DMS153 treated with DMSO at 0.1 percent for 48 hours (cell line): Measurements from ENCODE around the gene KCND3.

Experiments used
- DNase-seq: peaks from one replicate; lab custom pipeline; 2025; ENCODE audit not compliant: unreplicated experiment; lab: John Stamatoyannopoulos, UW

Gene KCND3

GRCh38 chr1:111784273-111784901, 205.1 kb downstream of the KCND3 start:
- DNase-seq: no peak

DNA sequence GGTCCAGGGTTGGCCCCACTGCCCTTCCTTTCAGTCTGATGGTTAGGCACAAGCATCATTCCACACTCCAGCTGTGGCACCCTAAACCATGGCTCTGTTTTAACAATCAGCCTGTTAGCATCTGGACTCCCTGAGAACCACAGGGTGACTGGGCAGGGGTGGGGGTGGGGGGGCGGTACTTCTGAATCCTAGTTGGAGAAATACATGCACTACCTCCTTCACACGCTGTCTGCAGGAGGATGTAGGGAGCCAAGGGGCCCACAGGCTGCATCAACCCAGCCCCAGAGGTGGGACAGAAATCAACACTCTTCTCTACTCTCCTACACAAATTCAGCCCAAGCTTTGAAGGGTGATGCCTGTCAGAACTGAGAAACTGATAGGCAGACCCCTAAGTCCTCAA, 209.9 kb downstream of the KCND3 start:
- no peak for DNase-seq

DNA sequence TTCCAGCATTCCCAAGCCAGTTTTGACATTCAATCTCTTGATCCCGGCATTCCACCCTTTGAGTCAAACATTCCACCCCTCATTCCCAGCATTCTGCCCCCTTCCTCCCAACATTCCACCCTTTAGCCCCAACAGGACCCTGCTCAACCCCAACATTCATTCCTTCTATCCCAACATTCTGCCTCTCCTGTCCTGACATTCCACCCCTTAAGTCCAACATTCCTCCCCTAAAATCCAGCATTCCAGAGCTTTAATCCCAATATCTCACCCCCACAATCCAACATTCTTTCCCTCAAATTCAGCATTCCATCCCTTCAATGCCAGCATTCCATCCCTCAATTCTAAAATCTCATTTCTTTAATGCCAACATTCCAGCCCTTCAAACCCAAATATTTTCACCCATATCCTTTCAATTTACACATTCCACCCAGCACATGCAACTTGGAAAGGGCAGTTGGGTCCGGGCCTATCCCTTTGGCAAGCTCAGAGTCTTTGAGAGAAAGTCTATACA, 210.9 kb downstream of the KCND3 start:
- no peak for DNase-seq

DNA sequence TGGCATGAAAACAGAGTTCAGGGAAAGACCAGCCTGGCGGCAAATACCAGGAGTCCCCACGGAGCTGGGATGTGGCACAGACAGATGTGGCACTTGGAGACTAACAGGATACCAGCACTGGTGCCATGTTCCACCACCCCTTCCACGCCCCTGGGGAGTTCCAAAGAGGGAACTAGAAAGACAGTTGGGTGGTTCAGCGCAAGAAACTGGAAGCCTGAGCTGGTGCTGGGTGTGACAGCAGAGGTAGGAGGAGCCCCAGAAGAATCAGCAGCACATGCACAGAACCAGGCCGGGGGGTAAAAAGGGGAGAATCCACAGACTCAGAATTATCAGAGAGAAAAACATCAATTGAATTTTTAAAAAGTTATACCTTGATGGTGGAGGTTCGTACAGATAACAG, 211.4 kb downstream of the KCND3 start:
- DNase-seq: no peak

GRCh38 chr1:111777301-111777700, 212.2 kb downstream of the KCND3 start:
- DNase-seq: no peak

GRCh38 chr1:111776861-111777260, 212.6 kb downstream of the KCND3 start:
- no peak for DNase-seq

- no peak for DNase-seq
Measured at GRCh38 chr1:111776391-111776790, 213.1 kb downstream of the KCND3 start.

DNA sequence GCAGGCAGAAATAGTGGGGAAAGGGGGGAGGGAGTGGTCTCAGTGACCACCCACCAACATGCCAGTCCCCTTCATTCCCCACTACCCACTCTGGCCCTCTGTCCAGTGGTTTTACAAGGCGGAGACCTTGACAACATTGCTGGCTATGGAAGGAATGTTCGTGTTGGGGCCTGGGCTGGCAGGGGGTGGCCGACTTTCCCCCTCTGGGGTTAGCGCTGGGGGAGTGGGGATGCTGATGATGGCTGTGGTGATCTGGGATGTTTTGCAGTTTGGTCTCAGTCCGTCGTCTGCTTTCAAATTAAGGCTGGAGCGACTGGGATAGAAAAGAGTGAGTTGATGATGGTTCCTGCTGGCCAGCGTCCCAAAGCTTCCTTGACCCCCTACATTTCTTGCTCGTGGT, 213.5 kb downstream of the KCND3 start:
- DNase-seq: no peak

DNA sequence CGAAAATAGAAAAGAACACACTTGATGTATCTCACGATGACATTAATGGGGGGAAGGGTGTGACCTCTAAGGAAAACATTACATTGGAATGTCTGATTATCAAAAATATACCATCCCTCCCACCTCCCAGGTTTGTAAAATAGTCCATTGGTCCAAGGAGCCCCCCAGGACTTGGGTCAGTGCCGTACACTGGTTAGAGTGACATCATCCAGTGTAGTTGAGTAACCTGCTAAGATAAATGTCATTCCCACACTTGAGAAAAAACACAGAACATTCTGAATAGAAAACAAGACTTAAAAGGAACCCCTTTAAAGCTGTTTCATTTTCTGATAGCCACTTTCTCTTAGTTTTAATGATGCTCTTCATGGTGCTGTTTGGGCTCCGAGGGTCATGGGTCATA, 218.6 kb downstream of the KCND3 start:
- DNase-seq: no peak

GRCh38 chr1:111769517-111770146, 219.8 kb downstream of the KCND3 start:
- peak; percentile 44 for DNase-seq

- DNase-seq: no peak
Measured at GRCh38 chr1:111768625-111769024, 220.8 kb downstream of the KCND3 start.

DNA sequence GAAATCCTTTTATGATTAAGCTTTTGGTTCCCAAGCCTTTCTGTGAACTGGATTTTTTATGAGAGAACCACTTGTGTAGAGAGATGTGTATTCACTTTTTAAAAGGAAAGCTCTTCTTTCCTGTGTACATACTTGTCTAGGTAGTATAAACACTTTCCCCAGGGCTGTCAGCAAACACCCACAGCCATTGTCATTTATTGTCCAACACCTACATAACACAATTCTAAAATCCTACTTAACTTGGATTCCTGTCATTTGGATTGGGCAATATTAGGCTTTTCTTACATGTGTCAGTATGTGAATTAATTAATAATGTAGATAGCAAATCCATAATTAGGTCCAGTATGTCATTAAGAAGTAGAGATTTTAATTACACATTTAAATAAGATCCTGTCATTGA, 221.4 kb downstream of the KCND3 start:
- peak; percentile 7 for DNase-seq

DNA sequence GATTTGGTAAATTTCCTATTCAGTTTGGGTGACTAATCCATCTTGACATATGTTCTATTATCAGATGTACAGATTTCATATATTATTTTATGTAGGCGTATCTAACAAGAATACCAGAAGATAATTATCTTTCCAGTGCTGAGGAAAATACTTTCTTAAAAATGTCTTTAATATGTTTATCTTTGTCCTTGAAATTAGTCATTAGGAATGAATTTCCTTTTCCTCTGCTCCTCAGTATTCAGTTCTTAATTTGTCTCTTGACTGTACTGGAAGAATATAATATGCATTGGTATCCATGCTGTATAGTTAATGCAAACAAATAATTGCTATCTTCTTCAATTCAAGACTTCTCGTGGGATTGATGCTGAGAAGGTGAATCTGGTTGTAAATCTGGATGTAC, 227.1 kb downstream of the KCND3 start:
- no peak for DNase-seq

DNA sequence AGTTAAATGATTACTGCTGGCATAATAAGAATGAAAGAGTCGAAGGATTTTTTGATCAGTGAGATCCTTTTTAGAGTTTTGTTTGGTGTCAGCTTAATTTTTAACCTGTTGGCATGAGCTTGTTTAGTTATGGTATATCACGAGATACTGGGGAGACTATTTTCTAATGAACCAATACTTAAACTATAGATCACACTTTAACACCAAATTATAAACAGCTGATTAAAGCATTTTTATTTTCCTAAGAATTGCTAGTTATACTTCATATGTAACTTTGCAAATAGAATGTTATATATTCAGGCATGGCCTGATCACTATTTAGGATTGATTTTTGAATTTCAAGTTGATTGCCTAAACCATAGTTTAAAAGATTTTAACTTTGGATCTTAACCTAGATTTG, 227.8 kb downstream of the KCND3 start:
- no peak for DNase-seq

DNA sequence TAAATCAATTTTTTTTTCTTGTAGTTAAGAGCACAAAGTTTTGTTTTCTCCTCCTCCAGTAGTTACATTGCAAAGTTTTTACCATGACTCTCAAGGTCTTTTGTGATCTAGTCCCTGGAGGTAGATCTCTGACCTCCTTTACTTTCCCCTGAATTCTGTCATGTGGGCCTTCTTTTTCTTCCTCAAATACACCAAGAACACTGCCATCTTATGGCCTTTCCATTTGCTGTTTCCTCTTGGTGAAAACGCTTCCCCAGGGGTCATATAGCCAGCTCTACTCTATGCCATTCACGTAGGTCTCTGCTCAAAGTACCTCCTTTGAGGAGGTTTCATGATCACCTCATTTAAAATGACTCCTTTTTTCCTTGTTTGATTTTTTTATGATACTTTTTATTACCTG, 231.1 kb downstream of the KCND3 start:
- no peak for DNase-seq

- DNase-seq: no peak
Measured at GRCh38 chr1:111756124-111756513, 233.3 kb downstream of the KCND3 start.

DNA sequence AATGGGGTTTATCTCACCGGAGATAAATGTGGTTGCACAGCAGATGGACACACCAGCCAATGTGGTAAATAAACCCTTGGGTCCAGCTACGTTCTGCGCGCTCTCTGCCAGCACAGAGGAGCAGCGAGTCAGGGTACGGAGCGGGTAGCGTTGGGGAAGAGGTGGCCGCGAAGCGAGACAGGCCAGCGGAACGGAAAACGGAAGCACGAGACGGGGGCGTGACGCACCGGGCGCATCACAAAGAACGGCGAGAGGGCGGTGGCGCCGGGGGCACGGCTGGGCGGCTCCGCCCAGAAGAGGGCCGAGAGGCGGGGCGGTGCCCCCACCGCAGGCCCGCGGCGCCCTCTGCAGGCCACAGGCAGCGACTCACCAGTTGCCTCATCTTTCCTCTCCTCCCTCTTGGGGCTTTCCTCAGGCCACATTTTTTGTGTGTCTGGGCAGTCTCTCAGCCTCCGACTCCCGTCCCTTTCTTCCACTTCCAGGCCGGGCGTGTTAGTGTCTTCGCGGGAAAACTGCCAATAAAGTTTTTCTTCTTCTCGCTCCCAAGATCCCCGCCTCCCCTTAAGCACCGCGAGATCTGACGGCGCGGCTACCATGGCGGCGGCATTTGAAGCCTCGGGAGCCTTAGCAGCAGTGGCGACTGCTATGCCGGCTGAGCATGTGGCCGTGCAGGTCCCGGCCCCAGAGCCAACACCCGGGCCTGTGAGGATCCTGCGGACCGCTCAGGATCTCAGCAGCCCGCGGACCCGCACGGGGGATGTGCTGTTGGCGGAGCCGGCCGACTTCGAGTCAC, 233.9 kb downstream of the KCND3 start, which contains the start of gene DDX20:
Gene DDX20 (plus strand): TSS at position 571 of the 793 bp plus-strand sequence. CDS start 24 bp downstream, at position 595.
- peak; percentile 98 for DNase-seq

GRCh38 chr1:111754984-111755330, 234.5 kb downstream of the KCND3 start:
- DNase-seq: peak; percentile 62

GRCh38 chr1:111751906-111752575, 237.4 kb downstream of the KCND3 start:
- DNase-seq: no peak

- DNase-seq: no peak
Measured at GRCh38 chr1:111750856-111751255, 238.6 kb downstream of the KCND3 start.

DNA sequence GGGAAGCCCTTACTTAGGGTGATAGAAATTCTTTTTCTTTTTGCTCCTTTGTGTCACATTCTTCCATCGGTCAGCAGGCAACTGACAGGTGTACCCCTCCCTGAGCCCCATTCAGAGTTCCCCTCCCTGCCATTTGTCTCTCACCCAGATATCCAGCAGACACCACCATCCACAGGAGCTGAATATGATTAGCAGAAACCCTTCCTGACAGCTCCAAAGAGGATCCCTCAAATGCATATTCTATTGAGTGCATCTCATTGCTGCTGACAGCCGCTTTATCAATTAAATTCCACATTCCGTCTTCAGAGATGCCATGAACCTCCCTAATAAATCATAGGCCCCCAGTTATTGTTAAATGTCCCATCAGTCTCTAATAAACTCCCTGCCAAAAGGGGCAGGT, 239.8 kb downstream of the KCND3 start:
- DNase-seq: no peak
